HCT116 (cell line): ENCODE data around the gene SHISA6. TPM values are rescaled to one million over a fixed set of nuclear protein-coding genes. Genes with fewer than 3 reads are reported as not detected.

Experiments
- ATAC-seq: fragments of 200-7000 bp; cut with Tn5 transposase; 2 replicates; pipeline ENCODE4 v1.9.1; 2020; ENCODE audit warnings: mild to moderate bottlenecking, moderate library complexity
- BruUV-seq: library from RNA; stranded (reverse); fragments of 400-500 nt; replicated peaks from 2 replicates; lab custom pipeline; 2021; lab: Mats Ljungman, UMichigan
- CTCF ChIA-PET: fragments of 300-600 bp; sonication (Branson Sonifier 250); formaldehyde crosslinking; loops from one replicate; lab custom pipeline; 2021; ENCODE audit warnings: antibody characterized with exemption; lab: Charles Lee
- POLR2A ChIA-PET: fragments of 300-600, 350-600 bp; sonication (Branson Sonifier 250); formaldehyde crosslinking; loops from one replicate; lab custom pipeline; 2021; ENCODE audit warnings: antibody characterized with exemption; lab: Charles Lee
- RAD21 ChIA-PET, 2 experiments: fragments of 300-600 bp; sonication (Branson Sonifier 250); formaldehyde crosslinking; loops; one replicate each; lab custom pipeline; 2023; ENCODE audit warnings: low total read pairs in 2 of 2; ENCODE audit not compliant: uncharacterized antibody in 2 of 2, unreplicated experiment in 2 of 2, low non-redundant PET in 1 of 2; lab: Charles Lee
- DNase-seq: peaks from one replicate; pipeline ENCODE4 v3.0.0-alpha.2; 2010; ENCODE audit warnings: low read depth, low spot score
- H2AFZ ChIP-seq: fragments of 200-600 bp; shearing (Covaris generic), sonication (generic); 2 replicates; pipeline ENCODE4 v1.6.1; 2017; ENCODE audit warnings: low read depth, mixed run types, mixed read lengths, antibody characterized with exemption, low read length; ENCODE audit not compliant: poor library complexity, severe bottlenecking
- H3K27ac ChIP-seq: 2 replicates; pipeline ENCODE4 v1.5.1; 2012; ENCODE audit warnings: low read depth, low read length
- H3K27me3 ChIP-seq: fragments of 200-600 bp; sonication (generic); 2 replicates; pipeline ENCODE4 v1.6.1; 2016; ENCODE audit warnings: mixed run types, low read length, mixed read lengths; ENCODE audit not compliant: insufficient read depth
- H3K36me3 ChIP-seq, 2 experiments: fragments of 200-500 bp in 1 of 2; fragments of 200-600 bp in 1 of 2; sonication (Bioruptor generic) in 1 of 2; sonication (generic) in 1 of 2; 2 replicates each; pipeline versions ENCODE4 v1.5.1 to v1.6.1; 2014 to 2016; ENCODE audit warnings: low read length in 2 of 2, inconsistent platforms in 1 of 2, mixed read lengths in 1 of 2, mixed run types in 1 of 2; ENCODE audit not compliant: insufficient read depth in 2 of 2, control insufficient read depth in 1 of 2
- H3K4me1 ChIP-seq, 2 experiments: fragments of 200-600 bp in 1 of 2; sonication (generic) in 1 of 2; 2 replicates each; pipeline versions ENCODE4 v1.5.1 to v1.6.1; 2012 to 2017; ENCODE audit warnings: low read length in 2 of 2, inconsistent platforms in 1 of 2, mild to moderate bottlenecking in 1 of 2, mixed read lengths in 1 of 2, mixed run types in 1 of 2, moderate library complexity in 1 of 2; ENCODE audit not compliant: insufficient read depth in 2 of 2, control insufficient read depth in 1 of 2
- H3K4me2 ChIP-seq: fragments of 200-600 bp; sonication (generic); 2 replicates; pipeline ENCODE4 v1.6.1; 2017; ENCODE audit warnings: mixed run types, low read length, mixed read lengths
- H3K4me3 ChIP-seq, 2 experiments: fragments of 200-600 bp in 1 of 2; sonication (generic) in 1 of 2; replicated peaks in 1 of 2; 2 replicates each; pipeline ENCODE4 v1.5.1; 2011 to 2016; ENCODE audit warnings: low read length in 2 of 2, control low read depth in 1 of 2, low read depth in 1 of 2, mild to moderate bottlenecking in 1 of 2, mixed read lengths in 1 of 2, mixed run types in 1 of 2
- H3K79me2 ChIP-seq: fragments of 200-600 bp; sonication (generic); 2 replicates; pipeline ENCODE4 v1.6.1; 2017; ENCODE audit warnings: mild to moderate bottlenecking, mixed run types, low read length, moderate library complexity, mixed read lengths; ENCODE audit not compliant: insufficient read depth
- H3K9ac ChIP-seq: fragments of 200-600 bp; sonication (generic); 2 replicates; pipeline ENCODE4 v1.6.1; 2016; ENCODE audit warnings: low read length, mixed read lengths
- H3K9me2 ChIP-seq: fragments of 200-600 bp; sonication (generic), shearing (Covaris generic); 2 replicates; pipeline ENCODE4 v1.6.1; 2017; ENCODE audit warnings: mixed run types, mild to moderate bottlenecking, moderate library complexity; ENCODE audit not compliant: insufficient read depth
- H3K9me3 ChIP-seq, 2 experiments: fragments of 200-500 bp in 1 of 2; fragments of 200-600 bp in 1 of 2; sonication (Bioruptor generic) in 1 of 2; sonication (generic) in 1 of 2; 2 replicates each; pipeline ENCODE4 v1.6.1; 2014 to 2017; ENCODE audit warnings: low read length in 2 of 2, mixed read lengths in 2 of 2, inconsistent platforms in 1 of 2, low read depth in 1 of 2, mild to moderate bottlenecking in 1 of 2, mixed run types in 1 of 2, moderate library complexity in 1 of 2; ENCODE audit not compliant: control insufficient read depth in 1 of 2, insufficient read depth in 1 of 2
- H4K20me1 ChIP-seq: fragments of 200-600 bp; sonication (generic), shearing (Covaris generic); 2 replicates; pipeline ENCODE4 v1.6.1; 2017; ENCODE audit warnings: mixed run types, mild to moderate bottlenecking, moderate library complexity; ENCODE audit not compliant: insufficient read depth
- CBX3 ChIP-seq: IDR thresholded peaks from 2 replicates; pipeline ENCODE4 v1.6.1; 2012; ENCODE audit warnings: low read depth
- CEBPB ChIP-seq: IDR thresholded peaks from 2 replicates; pipeline ENCODE4 v1.6.1; 2012; ENCODE audit warnings: low read depth
- EGR1 ChIP-seq: IDR thresholded peaks from 2 replicates; pipeline ENCODE4 v1.6.1; 2012; ENCODE audit warnings: low read depth
- ELF1 ChIP-seq: IDR thresholded peaks from 2 replicates; pipeline ENCODE4 v1.6.1; 2012; ENCODE audit warnings: low read depth, borderline replicate concordance
- EZH2 ChIP-seq: fragments of 200-600 bp; sonication (generic); IDR thresholded peaks from 2 replicates; pipeline ENCODE4 v1.6.1; 2017; ENCODE audit warnings: antibody characterized with exemption, mixed run types
- EZH2phosphoT487 ChIP-seq: fragments of 200-600 bp; IDR thresholded peaks from 2 replicates; pipeline ENCODE4 v1.6.1; 2018; ENCODE audit warnings: antibody characterized with exemption, borderline replicate concordance
- FOSL1 ChIP-seq: IDR thresholded peaks from 2 replicates; pipeline ENCODE4 v1.6.1; 2012; ENCODE audit warnings: low read depth
- JUND ChIP-seq: IDR thresholded peaks from 2 replicates; pipeline ENCODE4 v1.6.1; 2012
- POLR2A ChIP-seq: IDR thresholded peaks from 2 replicates; pipeline ENCODE4 v1.7.0; 2011; ENCODE audit warnings: borderline replicate concordance; ENCODE audit not compliant: insufficient read depth, insufficient read length; ENCODE audit errors: extremely low read depth
- POLR2AphosphoS5 ChIP-seq: IDR thresholded peaks from 2 replicates; pipeline ENCODE4 v1.6.1; 2011; ENCODE audit warnings: mild to moderate bottlenecking, low read depth, low read length, moderate library complexity
- RAD21 ChIP-seq: IDR thresholded peaks from 2 replicates; pipeline ENCODE4 v1.6.1; 2012; ENCODE audit warnings: low read depth, mild to moderate bottlenecking
- SIN3A ChIP-seq: IDR thresholded peaks from 2 replicates; pipeline ENCODE4 v1.6.1; 2012; ENCODE audit warnings: low read depth
- SP1 ChIP-seq: IDR thresholded peaks from 2 replicates; pipeline ENCODE4 v1.6.1; 2012; ENCODE audit warnings: low read depth
- SRF ChIP-seq: IDR thresholded peaks from 2 replicates; pipeline ENCODE4 v1.6.1; 2012; ENCODE audit warnings: low read depth
- TCF7L2 ChIP-seq: IDR thresholded peaks from 2 replicates; pipeline ENCODE4 v1.7.0; 2011; ENCODE audit warnings: borderline replicate concordance, inconsistent platforms; ENCODE audit not compliant: insufficient read depth, insufficient read length; ENCODE audit errors: extremely low read depth
- YY1 ChIP-seq: IDR thresholded peaks from 2 replicates; pipeline ENCODE4 v1.6.1; 2011; ENCODE audit warnings: low read length, low read depth, moderate library complexity, mild to moderate bottlenecking; ENCODE audit not compliant: insufficient replicate concordance; ENCODE audit errors: extremely low read depth
- ZFX ChIP-seq: fragments of 450-650 bp; IDR thresholded peaks from 2 replicates; pipeline ENCODE4 v1.6.1; 2017
- intact Hi-C: fragments of 100-400 bp; cut with micrococcal nuclease; formaldehyde crosslinking; loops from 2 replicates; pipeline ENCODE4 v1.10.0; 2022
- total RNA-seq: library from RNA; stranded (reverse); gene quantifications from one replicate; pipeline ENCODE4 v1.2.1, GENCODE V29; 2021; ENCODE audit not compliant: unreplicated experiment
- TF ChIP-seq, protein P1 (sequence below): IDR thresholded peaks from 2 replicates; pipeline ENCODE4 v1.6.1; 2012
- TF ChIP-seq, protein P2 (sequence below), 3 experiments: fragments of 200-600 bp in 1 of 3; sonication (generic) in 1 of 3; IDR thresholded peaks in 2 of 3; conservative IDR thresholded peaks in 1 of 3; 2 replicates each; pipeline ENCODE4 v1.5.1; 2012 to 2017; ENCODE audit warnings: low read depth in 2 of 3, low read length in 2 of 3, antibody characterized with exemption in 1 of 3, borderline replicate concordance in 1 of 3, control low read depth in 1 of 3, mild to moderate bottlenecking in 1 of 3, mixed read lengths in 1 of 3, mixed run types in 1 of 3, moderate library complexity in 1 of 3; ENCODE audit not compliant: insufficient read depth in 1 of 3
- TF ChIP-seq, protein P3 (sequence below): IDR thresholded peaks from 2 replicates; pipeline ENCODE4 v1.6.1; 2011; ENCODE audit warnings: mild to moderate bottlenecking, low read length, moderate library complexity; ENCODE audit not compliant: insufficient replicate concordance; ENCODE audit errors: extremely low read depth

The SHISA6 gene
- total RNA-seq, 1 experiment from 2014 or later, result not detected

DNA sequence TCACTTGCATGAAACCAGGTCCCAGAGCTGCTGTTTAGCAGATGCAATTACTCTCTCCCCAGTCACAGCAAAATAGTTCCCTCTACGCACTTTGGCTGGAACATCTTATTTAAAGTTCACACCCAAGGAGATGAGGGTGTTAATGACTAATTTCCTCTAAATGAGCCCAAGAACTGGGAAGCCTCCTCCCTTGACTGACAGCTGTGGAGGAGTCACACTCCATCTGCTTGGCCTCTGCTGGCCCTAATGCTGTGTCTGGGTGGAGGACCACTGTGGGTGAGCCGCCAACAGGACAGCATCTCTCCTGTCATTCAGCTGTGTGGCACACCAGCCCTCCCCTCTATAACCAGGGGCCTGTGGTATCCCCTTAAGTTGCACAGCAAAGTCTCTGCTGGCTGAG is 115.4 kb downstream of the SHISA6 start:
- peaks cover 3 to 20% of the 10 kb centered on the region in 2 experiments; a peak in 2 of 4 replicates for H3K9me3 ChIP-seq
- TF ChIP-seq CEBPB, result no peak
- TF ChIP-seq CBX3, result no peak
- no peak for TF ChIP-seq ELF1
- no peak for TF ChIP-seq POLR2AphosphoS5
- no peak for TF ChIP-seq SIN3A
- TF ChIP-seq RAD21, result no peak
- TF ChIP-seq, protein P1, sequence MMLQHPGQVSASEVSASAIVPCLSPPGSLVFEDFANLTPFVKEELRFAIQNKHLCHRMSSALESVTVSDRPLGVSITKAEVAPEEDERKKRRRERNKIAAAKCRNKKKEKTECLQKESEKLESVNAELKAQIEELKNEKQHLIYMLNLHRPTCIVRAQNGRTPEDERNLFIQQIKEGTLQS, result no peak
- TF ChIP-seq EZH2, result no peak
- TF ChIP-seq POLR2A, result no peak
- TF ChIP-seq, protein P2, sequence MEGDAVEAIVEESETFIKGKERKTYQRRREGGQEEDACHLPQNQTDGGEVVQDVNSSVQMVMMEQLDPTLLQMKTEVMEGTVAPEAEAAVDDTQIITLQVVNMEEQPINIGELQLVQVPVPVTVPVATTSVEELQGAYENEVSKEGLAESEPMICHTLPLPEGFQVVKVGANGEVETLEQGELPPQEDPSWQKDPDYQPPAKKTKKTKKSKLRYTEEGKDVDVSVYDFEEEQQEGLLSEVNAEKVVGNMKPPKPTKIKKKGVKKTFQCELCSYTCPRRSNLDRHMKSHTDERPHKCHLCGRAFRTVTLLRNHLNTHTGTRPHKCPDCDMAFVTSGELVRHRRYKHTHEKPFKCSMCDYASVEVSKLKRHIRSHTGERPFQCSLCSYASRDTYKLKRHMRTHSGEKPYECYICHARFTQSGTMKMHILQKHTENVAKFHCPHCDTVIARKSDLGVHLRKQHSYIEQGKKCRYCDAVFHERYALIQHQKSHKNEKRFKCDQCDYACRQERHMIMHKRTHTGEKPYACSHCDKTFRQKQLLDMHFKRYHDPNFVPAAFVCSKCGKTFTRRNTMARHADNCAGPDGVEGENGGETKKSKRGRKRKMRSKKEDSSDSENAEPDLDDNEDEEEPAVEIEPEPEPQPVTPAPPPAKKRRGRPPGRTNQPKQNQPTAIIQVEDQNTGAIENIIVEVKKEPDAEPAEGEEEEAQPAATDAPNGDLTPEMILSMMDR (IDR thresholded peaks at IDR 0.05 in 2 of 3, conservative IDR thresholded peaks at IDR 0.05 in 1 of 3; ENCODE audit: borderline replicate concordance in 1 of 3, insufficient read depth in 1 of 3, low read depth in 2 of 3, low read length in 2 of 3), result no peak
- no peak for TF ChIP-seq EZH2phosphoT487
- TF ChIP-seq SP1, result no peak
- TF ChIP-seq, protein P3, sequence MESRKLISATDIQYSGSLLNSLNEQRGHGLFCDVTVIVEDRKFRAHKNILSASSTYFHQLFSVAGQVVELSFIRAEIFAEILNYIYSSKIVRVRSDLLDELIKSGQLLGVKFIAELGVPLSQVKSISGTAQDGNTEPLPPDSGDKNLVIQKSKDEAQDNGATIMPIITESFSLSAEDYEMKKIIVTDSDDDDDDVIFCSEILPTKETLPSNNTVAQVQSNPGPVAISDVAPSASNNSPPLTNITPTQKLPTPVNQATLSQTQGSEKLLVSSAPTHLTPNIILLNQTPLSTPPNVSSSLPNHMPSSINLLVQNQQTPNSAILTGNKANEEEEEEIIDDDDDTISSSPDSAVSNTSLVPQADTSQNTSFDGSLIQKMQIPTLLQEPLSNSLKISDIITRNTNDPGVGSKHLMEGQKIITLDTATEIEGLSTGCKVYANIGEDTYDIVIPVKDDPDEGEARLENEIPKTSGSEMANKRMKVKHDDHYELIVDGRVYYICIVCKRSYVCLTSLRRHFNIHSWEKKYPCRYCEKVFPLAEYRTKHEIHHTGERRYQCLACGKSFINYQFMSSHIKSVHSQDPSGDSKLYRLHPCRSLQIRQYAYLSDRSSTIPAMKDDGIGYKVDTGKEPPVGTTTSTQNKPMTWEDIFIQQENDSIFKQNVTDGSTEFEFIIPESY, result no peak
- no peak for TF ChIP-seq TCF7L2
- TF ChIP-seq EGR1, result no peak
- no peak for TF ChIP-seq ZFX
- TF ChIP-seq FOSL1, result no peak
- TF ChIP-seq SRF, result no peak
- no peak for TF ChIP-seq JUND
- TF ChIP-seq YY1, result no peak
- intact Hi-C loops, result no loop called here

More for the DNA sequence above, 115.4 kb downstream of the SHISA6 start:
- ChIA-PET CTCF (no interaction called here), POLR2A (no interaction called here), RAD21 (no interaction called here)
- DNase-seq (no peak), ATAC-seq (no peak)
- Histone ChIP-seq H3K9me2 (no peaks in the 10 kb centered on the region), H3K4me1 (no peaks in the 10 kb centered on the region), H3K9ac (no peak overlapping the region), H3K36me3 (no peaks in the 10 kb centered on the region), H3K4me3 (no peak overlapping the region), H3K27me3 (no peaks in the 10 kb centered on the region), H3K4me2 (no peak overlapping the region), H4K20me1 (no peaks in the 10 kb centered on the region), H3K79me2 (no peaks in the 10 kb centered on the region), H2AFZ (no peak overlapping the region), H3K27ac (no peak overlapping the region)
- no TSS peak for BruUV-seq
